T-helper 2 cell treated with Interferon-gamma antibody and Interleukin-4, amounts not matched to agents 5 μg/mL and 100 μg/mL, for 36 hours (primary cell): ENCODE data around the gene PMEPA1.

Experiments used
- DNase-seq: peaks from one replicate; pipeline ENCODE4 v3.0.0; 2021; ENCODE audit warnings: low spot score
- H3K27ac Mint-ChIP-seq: one replicate; pipeline ENCODE4 v1.8.0; 2021; ENCODE audit warnings: mild to moderate bottlenecking, mixed read lengths
- H3K27me3 Mint-ChIP-seq: one replicate; pipeline ENCODE4 v1.8.0; 2021; ENCODE audit warnings: low read depth, mixed read lengths
- H3K36me3 Mint-ChIP-seq: one replicate; pipeline ENCODE4 v1.8.0; 2021; ENCODE audit warnings: low read depth, mixed read lengths
- H3K4me1 Mint-ChIP-seq: one replicate; pipeline ENCODE4 v1.8.0; 2021; ENCODE audit warnings: low read depth, mixed read lengths
- H3K4me3 Mint-ChIP-seq: one replicate; pipeline ENCODE4 v1.8.0; 2022; ENCODE audit warnings: mild to moderate bottlenecking, moderate library complexity, mixed read lengths
- H3K9me3 Mint-ChIP-seq: one replicate; pipeline ENCODE4 v1.8.0; 2021; ENCODE audit warnings: mixed read lengths

Gene PMEPA1

DNA sequence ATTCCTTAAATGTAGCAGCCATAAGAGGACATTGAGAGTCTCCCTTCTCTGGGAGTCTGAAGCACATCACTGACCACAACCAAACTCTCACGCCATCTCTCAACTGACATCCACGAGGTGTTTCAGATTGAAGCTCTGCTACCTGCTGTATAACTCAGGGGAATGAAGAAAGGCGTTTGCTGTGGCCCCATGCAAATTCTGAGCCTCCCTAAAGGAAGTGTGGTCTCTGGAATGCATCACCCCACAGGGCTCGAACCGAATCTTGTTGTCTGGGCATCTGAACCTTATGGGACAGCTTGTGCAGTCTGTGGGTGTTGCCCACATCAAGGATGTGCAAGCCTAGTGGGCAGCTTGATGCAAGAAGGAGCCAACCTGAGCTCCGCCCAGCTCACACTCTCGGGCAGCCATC lies 10.9 kb downstream of the PMEPA1 start:
- H3K9me3 Mint-ChIP-seq: no peaks in the 10 kb centered on the region
- H3K27ac Mint-ChIP-seq: no peak overlapping the region
- no peaks in the 10 kb centered on the region for H3K27me3 Mint-ChIP-seq
- DNase-seq: no peak
- no peak overlapping the region for H3K4me3 Mint-ChIP-seq
- H3K4me1 Mint-ChIP-seq: peaks cover 7% of the 10 kb centered on the region
- no peaks in the 10 kb centered on the region for H3K36me3 Mint-ChIP-seq

GRCh38 chr20:57698116-57698866 lies 11.5 kb downstream of the PMEPA1 start:
- Mint-ChIP-seq H3K27me3 (no peaks in the 10 kb centered on the region), H3K9me3 (no peaks in the 10 kb centered on the region), H3K4me3 (no peak overlapping the region), H3K36me3 (no peaks in the 10 kb centered on the region), H3K4me1 (peaks cover 7% of the 10 kb centered on the region), H3K27ac (no peak overlapping the region)
- peak; percentile 83 for DNase-seq

GRCh38 chr20:57697543-57697942 lies 12.3 kb downstream of the PMEPA1 start:
- Mint-ChIP-seq H3K4me3 (no peak overlapping the region), H3K27ac (no peak overlapping the region), H3K36me3 (no peaks in the 10 kb centered on the region), H3K27me3 (no peaks in the 10 kb centered on the region), H3K9me3 (no peaks in the 10 kb centered on the region), H3K4me1 (peaks cover 7% of the 10 kb centered on the region)
- DNase-seq: no peak

- no peaks in the 10 kb centered on the region for H3K27me3 Mint-ChIP-seq
- H3K36me3 Mint-ChIP-seq: no peaks in the 10 kb centered on the region
- peaks cover 7% of the 10 kb centered on the region for H3K4me1 Mint-ChIP-seq
- DNase-seq: no peak
- H3K4me3 Mint-ChIP-seq: no peak overlapping the region
- H3K9me3 Mint-ChIP-seq: no peaks in the 10 kb centered on the region
- no peak overlapping the region for H3K27ac Mint-ChIP-seq
Observed at GRCh38 chr20:57696401-57696961, 13.3 kb downstream of the PMEPA1 start.

DNA sequence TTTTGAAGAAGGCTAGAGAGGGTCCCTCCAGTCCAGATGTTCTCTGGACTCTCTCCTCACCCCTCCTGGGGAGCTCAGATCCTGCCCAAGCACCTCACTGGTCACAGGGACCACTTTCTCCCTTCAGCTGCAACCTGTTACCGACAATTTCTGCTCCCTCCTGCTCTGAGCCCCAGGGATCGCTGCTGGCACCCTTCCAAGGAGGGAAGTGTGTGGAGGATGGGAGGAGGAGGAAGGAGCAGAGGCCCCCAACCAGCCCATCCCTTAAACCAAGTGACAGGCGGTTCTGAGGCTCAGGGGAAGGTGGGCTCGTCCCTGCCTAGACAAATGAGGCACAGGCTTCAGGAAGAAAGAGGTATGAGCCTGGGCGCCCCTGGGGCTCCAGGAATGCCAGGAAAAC lies 13.9 kb downstream of the PMEPA1 start:
- H3K9me3 Mint-ChIP-seq: no peaks in the 10 kb centered on the region
- H3K27me3 Mint-ChIP-seq: no peaks in the 10 kb centered on the region
- no peak overlapping the region for H3K27ac Mint-ChIP-seq

DNA sequence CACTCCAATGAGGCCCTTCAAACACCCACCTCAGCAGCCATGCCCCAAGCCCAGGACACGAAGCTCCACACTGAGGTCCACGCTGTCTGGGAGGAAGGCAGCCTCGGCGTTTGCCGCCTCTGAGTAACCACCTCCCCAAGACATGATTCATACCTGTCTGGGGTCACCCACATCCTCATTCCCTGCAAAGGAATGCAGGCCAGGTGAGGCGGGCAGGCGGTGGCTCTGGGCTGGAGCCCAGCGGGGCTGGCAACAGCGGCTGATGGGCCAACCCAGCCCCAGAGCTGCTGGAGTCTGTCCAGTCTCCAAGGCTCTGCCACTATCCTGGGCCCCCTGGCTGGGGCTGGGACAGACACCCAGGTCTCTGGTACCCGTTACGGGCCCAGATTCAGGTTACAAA lies 14.8 kb downstream of the PMEPA1 start:
- Mint-ChIP-seq H3K27me3 (no peaks in the 10 kb centered on the region), H3K36me3 (no peaks in the 10 kb centered on the region), H3K4me1 (peaks cover 7% of the 10 kb centered on the region), H3K4me3 (no peak overlapping the region), H3K27ac (no peak overlapping the region), H3K9me3 (no peaks in the 10 kb centered on the region)
- DNase-seq: no peak

More for the DNA sequence above, 13.9 kb downstream of the PMEPA1 start:
- no peak overlapping the region for H3K4me3 Mint-ChIP-seq
- peaks cover 7% of the 10 kb centered on the region for H3K4me1 Mint-ChIP-seq
- DNase-seq: no peak
- H3K36me3 Mint-ChIP-seq: no peaks in the 10 kb centered on the region

- no peak for DNase-seq
- no peaks in the 10 kb centered on the region for H3K27me3 Mint-ChIP-seq
- H3K27ac Mint-ChIP-seq: no peak overlapping the region
- H3K4me3 Mint-ChIP-seq: no peak overlapping the region
- no peaks in the 10 kb centered on the region for H3K36me3 Mint-ChIP-seq
- H3K9me3 Mint-ChIP-seq: no peaks in the 10 kb centered on the region
- peaks cover 7% of the 10 kb centered on the region for H3K4me1 Mint-ChIP-seq
Observed at GRCh38 chr20:57694481-57694880, 15.3 kb downstream of the PMEPA1 start.

DNA sequence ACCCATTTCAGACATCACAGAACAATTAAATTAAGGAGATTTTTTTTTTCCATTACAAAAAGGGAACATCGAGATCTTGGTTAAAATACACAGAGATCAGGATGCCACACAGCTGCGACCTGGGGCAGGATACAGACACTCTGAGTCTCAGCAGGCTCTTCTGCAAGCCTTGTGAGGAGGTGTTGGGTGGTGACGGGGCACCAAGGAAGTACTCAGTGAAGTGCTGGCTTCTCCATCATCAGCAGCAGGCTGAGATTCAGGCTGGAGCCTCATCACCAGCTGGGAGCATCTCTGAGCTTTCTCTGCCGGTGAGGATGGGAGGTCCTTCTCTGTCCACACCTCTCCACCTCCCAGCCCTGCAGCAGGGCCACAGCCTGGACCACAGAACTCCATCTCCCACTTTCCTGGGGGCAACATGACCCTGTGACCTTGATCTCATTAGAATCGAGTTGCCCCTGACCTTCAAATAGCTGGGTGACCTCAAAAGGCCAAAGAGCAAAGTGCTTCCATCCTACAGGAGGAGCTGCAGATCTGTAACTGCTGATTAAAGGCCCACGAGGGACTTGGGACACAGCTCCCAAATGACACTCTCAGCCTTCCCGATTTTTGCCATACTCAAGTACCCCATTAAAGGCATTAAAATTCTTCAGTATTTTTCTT lies 16.0 kb downstream of the PMEPA1 start:
- Mint-ChIP-seq H3K27ac (no peak overlapping the region), H3K4me1 (peaks cover 7% of the 10 kb centered on the region), H3K4me3 (no peak overlapping the region), H3K27me3 (no peaks in the 10 kb centered on the region), H3K36me3 (no peaks in the 10 kb centered on the region), H3K9me3 (no peaks in the 10 kb centered on the region)
- DNase-seq: no peak

DNA sequence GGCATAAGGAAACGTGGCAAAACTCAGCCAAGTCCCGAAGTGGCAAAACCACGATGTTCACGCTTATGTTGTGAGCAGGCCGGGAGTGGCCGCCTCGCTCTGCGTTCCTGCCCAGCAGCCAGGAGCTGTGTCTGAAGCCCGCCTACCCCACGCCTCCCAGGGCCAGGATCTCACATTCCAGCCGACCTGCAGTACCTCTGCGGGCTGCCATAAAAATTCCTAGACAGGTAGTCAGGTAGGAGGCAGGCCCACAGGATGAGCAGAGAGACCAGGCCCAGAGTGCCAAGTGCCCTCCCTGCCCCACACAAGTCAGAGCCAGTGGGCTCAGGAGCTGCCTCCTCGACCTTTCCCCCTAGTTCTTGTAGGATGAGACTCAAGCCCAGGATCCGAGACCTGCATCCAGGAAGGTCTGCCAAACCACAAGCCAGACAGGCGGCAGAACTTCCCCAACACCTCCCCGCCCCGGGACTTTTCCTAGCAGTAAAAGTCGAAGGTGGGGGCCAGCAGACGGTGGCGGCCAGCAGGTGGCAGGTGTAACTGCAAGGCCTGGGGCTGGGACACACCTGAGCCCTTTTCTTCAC lies 16.7 kb downstream of the PMEPA1 start:
- no peaks in the 10 kb centered on the region for H3K36me3 Mint-ChIP-seq
- no peaks in the 10 kb centered on the region for H3K27me3 Mint-ChIP-seq
- no peak overlapping the region for H3K4me3 Mint-ChIP-seq
- peaks cover 2% of the 10 kb centered on the region for H3K4me1 Mint-ChIP-seq
- no peak for DNase-seq
- H3K9me3 Mint-ChIP-seq: no peaks in the 10 kb centered on the region
- no peak overlapping the region for H3K27ac Mint-ChIP-seq

- no peaks in the 10 kb centered on the region for H3K36me3 Mint-ChIP-seq
- H3K27me3 Mint-ChIP-seq: no peaks in the 10 kb centered on the region
- H3K4me1 Mint-ChIP-seq: no peaks in the 10 kb centered on the region
- H3K27ac Mint-ChIP-seq: no peak overlapping the region
- no peak for DNase-seq
- no peaks in the 10 kb centered on the region for H3K9me3 Mint-ChIP-seq
- H3K4me3 Mint-ChIP-seq: no peak overlapping the region
Observed at GRCh38 chr20:57692393-57692792, 17.4 kb downstream of the PMEPA1 start.

DNA sequence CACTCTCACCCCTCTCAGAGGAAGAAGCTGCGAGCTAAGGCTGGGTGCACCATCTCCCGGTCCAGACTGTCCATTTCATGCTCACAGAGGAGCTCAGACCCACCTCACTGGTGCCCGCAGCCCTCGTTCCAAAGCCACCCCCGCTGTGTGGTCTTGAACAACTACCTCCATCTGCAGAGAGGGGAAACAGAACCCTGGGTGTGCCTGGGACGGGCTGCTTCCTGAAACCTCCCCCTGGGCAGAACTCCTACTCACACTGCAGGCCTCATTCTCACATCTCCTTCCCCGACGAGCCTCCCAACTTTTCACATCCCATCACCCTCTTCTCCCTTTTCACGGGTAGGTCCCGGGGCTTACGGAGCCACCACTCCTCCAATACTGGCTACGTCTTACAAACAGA lies 18.1 kb downstream of the PMEPA1 start:
- Mint-ChIP-seq H3K9me3 (no peaks in the 10 kb centered on the region), H3K27me3 (no peaks in the 10 kb centered on the region), H3K4me3 (no peak overlapping the region), H3K4me1 (no peaks in the 10 kb centered on the region), H3K27ac (no peak overlapping the region), H3K36me3 (no peaks in the 10 kb centered on the region)
- no peak for DNase-seq

DNA sequence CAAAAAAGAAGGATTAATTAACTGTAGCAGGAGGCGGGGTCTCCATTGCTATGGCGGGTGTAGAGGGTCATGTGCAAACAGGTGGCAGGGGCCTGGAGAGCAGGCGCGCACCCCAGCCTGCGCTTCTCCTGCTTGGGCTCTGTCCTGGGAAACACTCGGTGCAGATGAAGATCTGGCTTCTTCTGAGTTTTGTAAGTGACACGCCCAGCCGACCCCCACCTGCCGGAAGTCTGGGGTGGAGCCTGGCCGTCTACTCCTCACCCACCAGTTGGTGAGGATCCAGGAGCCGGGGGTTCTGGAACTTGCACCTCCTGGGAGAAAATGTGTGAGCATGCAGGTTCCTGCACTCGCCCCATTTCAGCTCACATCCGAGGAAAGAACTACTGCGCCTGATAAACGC lies 19.3 kb downstream of the PMEPA1 start:
- no peaks in the 10 kb centered on the region for H3K27me3 Mint-ChIP-seq
- H3K4me1 Mint-ChIP-seq: no peaks in the 10 kb centered on the region
- H3K36me3 Mint-ChIP-seq: no peaks in the 10 kb centered on the region
- no peak overlapping the region for H3K27ac Mint-ChIP-seq
- no peaks in the 10 kb centered on the region for H3K9me3 Mint-ChIP-seq
- no peak for DNase-seq
- H3K4me3 Mint-ChIP-seq: no peak overlapping the region

- DNase-seq: no peak
- Mint-ChIP-seq H3K27me3 (no peaks in the 10 kb centered on the region), H3K4me1 (no peaks in the 10 kb centered on the region), H3K27ac (no peak overlapping the region), H3K4me3 (no peak overlapping the region), H3K9me3 (no peaks in the 10 kb centered on the region), H3K36me3 (no peaks in the 10 kb centered on the region)
Observed at GRCh38 chr20:57689745-57690481, 19.9 kb downstream of the PMEPA1 start.

GRCh38 chr20:57688864-57689263 lies 21.0 kb downstream of the PMEPA1 start:
- Mint-ChIP-seq H3K4me1 (no peaks in the 10 kb centered on the region), H3K9me3 (no peaks in the 10 kb centered on the region), H3K27ac (no peak overlapping the region), H3K4me3 (no peak overlapping the region), H3K27me3 (no peaks in the 10 kb centered on the region), H3K36me3 (no peaks in the 10 kb centered on the region)
- DNase-seq: no peak
